ENCODE results near the gene ACTR5.

Gene ACTR5

GRCh38 chr20:38730167-38730988 is 17.9 kb upstream of the ACTR5 start:
- Histone ChIP-seq H3K4me1 (ENCODE audit: control insufficient read depth, low read depth, low read length) (peaks cover 25% of the 10 kb centered on the region), H3K27me3 (ENCODE audit: control insufficient read depth, insufficient read depth, low read length) (peaks cover 95% of the 10 kb centered on the region), H3K27ac (ENCODE audit: low read length) (no peak overlapping the region), H3K9me3 (ENCODE audit: control insufficient read depth, low read depth, low read length) (peaks cover 2% of the 10 kb centered on the region), H3K36me3 (ENCODE audit: control insufficient read depth, low read depth, low read length) (no peaks in the 10 kb centered on the region), H3K4me3 (ENCODE audit: low read length) (peak overlapping the region; percentile 51), H3K9ac (ENCODE audit: low read length) (no peak overlapping the region)

- Histone ChIP-seq H3K4me1 (ENCODE audit: control insufficient read depth, low read depth, low read length) (peaks cover 20% of the 10 kb centered on the region), H3K9ac (ENCODE audit: low read length) (no peak overlapping the region), H3K27ac (ENCODE audit: low read length) (no peak overlapping the region), H3K4me3 (ENCODE audit: low read length) (peak overlapping the region; percentile 51), H3K9me3 (ENCODE audit: control insufficient read depth, low read depth, low read length) (peaks cover 2% of the 10 kb centered on the region), H3K27me3 (ENCODE audit: control insufficient read depth, insufficient read depth, low read length) (peaks cover 95% of the 10 kb centered on the region), H3K36me3 (ENCODE audit: control insufficient read depth, low read depth, low read length) (no peaks in the 10 kb centered on the region)
Measured at GRCh38 chr20:38730989-38731737, 17.1 kb upstream of the ACTR5 start.

DNA sequence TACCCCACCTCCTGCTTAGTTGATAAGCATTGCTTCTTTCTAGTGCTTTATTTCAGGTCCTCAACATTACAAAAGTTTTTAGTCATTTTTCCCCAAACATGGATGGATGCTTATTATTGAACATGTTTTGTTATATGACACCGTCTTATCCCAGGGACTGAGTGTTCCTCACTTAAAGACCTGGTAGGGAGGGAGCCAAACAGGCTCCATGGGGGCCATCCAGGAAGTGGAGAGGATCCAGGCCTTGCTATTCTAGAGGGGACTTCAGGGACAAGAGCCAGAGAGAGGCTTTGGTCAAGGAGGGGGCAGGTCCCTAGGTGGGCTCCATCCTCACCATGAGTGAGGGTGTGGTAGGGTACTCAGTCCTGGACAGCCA is 16.5 kb upstream of the ACTR5 start:
- no peak overlapping the region for H3K27ac ChIP-seq (ENCODE audit: low read length)
- no peak overlapping the region for H3K9ac ChIP-seq (ENCODE audit: low read length)
- peaks cover 18% of the 10 kb centered on the region for H3K4me1 ChIP-seq (ENCODE audit: control insufficient read depth, low read depth, low read length)
- peaks cover 2% of the 10 kb centered on the region for H3K9me3 ChIP-seq (ENCODE audit: control insufficient read depth, low read depth, low read length)
- no peak overlapping the region for H3K4me3 ChIP-seq (ENCODE audit: low read length)
- H3K36me3 ChIP-seq (ENCODE audit: control insufficient read depth, low read depth, low read length): no peaks in the 10 kb centered on the region
- peaks cover 89% of the 10 kb centered on the region for H3K27me3 ChIP-seq (ENCODE audit: control insufficient read depth, insufficient read depth, low read length)

- Histone ChIP-seq H3K9ac (ENCODE audit: low read length) (no peak overlapping the region), H3K36me3 (ENCODE audit: control insufficient read depth, low read depth, low read length) (no peaks in the 10 kb centered on the region), H3K4me3 (ENCODE audit: low read length) (no peak overlapping the region), H3K27me3 (ENCODE audit: control insufficient read depth, insufficient read depth, low read length) (peaks cover 76% of the 10 kb centered on the region), H3K9me3 (ENCODE audit: control insufficient read depth, low read depth, low read length) (no peaks in the 10 kb centered on the region), H3K4me1 (ENCODE audit: control insufficient read depth, low read depth, low read length) (peaks cover 9% of the 10 kb centered on the region), H3K27ac (ENCODE audit: low read length) (no peak overlapping the region)
Measured at GRCh38 chr20:38732981-38733380, 15.3 kb upstream of the ACTR5 start.

- Histone ChIP-seq H3K27ac (ENCODE audit: low read length) (no peak overlapping the region), H3K4me1 (ENCODE audit: control insufficient read depth, low read depth, low read length) (peaks cover 6% of the 10 kb centered on the region), H3K9me3 (ENCODE audit: control insufficient read depth, low read depth, low read length) (no peaks in the 10 kb centered on the region), H3K9ac (ENCODE audit: low read length) (no peak overlapping the region), H3K4me3 (ENCODE audit: low read length) (no peak overlapping the region), H3K36me3 (ENCODE audit: control insufficient read depth, low read depth, low read length) (no peaks in the 10 kb centered on the region), H3K27me3 (ENCODE audit: control insufficient read depth, insufficient read depth, low read length) (peaks cover 58% of the 10 kb centered on the region)
Measured at GRCh38 chr20:38735172-38735571, 13.1 kb upstream of the ACTR5 start.

DNA sequence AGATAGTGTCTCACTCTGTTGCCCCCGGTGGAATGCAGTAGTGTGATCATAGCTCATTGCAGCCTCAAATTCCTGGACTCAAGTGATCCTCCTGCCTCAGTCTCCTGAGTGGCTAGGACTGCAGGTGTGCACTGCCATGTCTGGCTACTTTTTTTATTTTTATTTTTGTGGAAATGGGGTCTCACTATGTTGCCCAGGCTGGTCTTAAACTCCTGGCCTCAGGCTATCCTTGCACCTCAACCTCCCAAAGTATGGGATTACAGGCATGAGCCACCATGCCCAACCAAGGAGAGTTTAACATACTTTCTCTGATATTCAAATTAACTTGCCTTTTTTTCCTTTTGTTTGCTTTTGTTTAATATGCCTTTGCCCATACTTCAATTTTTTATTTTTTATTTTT is 10.4 kb upstream of the ACTR5 start:
- Histone ChIP-seq H3K4me3 (ENCODE audit: low read length) (no peak overlapping the region), H3K4me1 (ENCODE audit: control insufficient read depth, low read depth, low read length) (no peaks in the 10 kb centered on the region), H3K9me3 (ENCODE audit: control insufficient read depth, low read depth, low read length) (no peaks in the 10 kb centered on the region), H3K27me3 (ENCODE audit: control insufficient read depth, insufficient read depth, low read length) (peaks cover 49% of the 10 kb centered on the region), H3K9ac (ENCODE audit: low read length) (no peak overlapping the region), H3K27ac (ENCODE audit: low read length) (no peak overlapping the region), H3K36me3 (ENCODE audit: control insufficient read depth, low read depth, low read length) (no peaks in the 10 kb centered on the region)

- Histone ChIP-seq H3K36me3 (ENCODE audit: control insufficient read depth, low read depth, low read length) (no peaks in the 10 kb centered on the region), H3K4me1 (ENCODE audit: control insufficient read depth, low read depth, low read length) (peaks cover 4% of the 10 kb centered on the region), H3K27me3 (ENCODE audit: control insufficient read depth, insufficient read depth, low read length) (peaks cover 35% of the 10 kb centered on the region), H3K4me3 (ENCODE audit: low read length) (no peak overlapping the region), H3K9ac (ENCODE audit: low read length) (no peak overlapping the region), H3K9me3 (ENCODE audit: control insufficient read depth, low read depth, low read length) (no peaks in the 10 kb centered on the region), H3K27ac (ENCODE audit: low read length) (no peak overlapping the region)
Measured at GRCh38 chr20:38745757-38746156, 2.5 kb upstream of the ACTR5 start.

DNA sequence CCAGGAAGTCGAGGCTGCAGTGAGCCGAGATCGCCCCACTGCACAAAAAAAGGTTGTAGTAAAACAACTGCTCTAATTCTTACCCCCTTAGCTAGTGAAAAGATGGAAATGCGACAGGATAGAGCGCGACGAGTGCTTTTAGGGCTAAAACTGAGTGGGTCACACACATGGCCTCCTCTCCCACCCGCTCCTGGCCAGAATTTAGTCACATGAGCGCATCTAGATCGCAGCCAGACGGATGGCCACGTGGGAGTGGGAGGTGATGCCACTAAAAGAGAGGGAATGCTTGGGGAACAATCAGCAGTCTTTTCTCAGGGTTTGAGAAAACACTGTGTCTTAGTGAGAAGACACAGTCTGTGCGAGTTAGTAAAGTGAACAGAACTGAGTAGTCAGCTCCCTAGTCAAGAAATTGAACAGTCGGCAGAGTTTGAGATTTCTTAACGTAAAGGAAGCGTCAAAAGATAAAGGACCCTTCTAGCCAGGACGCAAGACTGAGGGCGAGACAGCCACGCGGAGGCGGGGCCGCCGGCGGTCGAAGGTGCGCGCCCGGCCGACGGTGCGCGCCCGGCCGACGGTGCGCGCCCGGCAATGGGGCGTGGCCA is 664 bp upstream of the ACTR5 start:
- Histone ChIP-seq H3K4me1 (ENCODE audit: control insufficient read depth, low read depth, low read length) (peaks cover 4% of the 10 kb centered on the region), H3K9me3 (ENCODE audit: control insufficient read depth, low read depth, low read length) (no peaks in the 10 kb centered on the region), H3K27ac (ENCODE audit: low read length) (no peak overlapping the region), H3K36me3 (ENCODE audit: control insufficient read depth, low read depth, low read length) (peaks cover 5% of the 10 kb centered on the region), H3K9ac (ENCODE audit: low read length) (no peak overlapping the region), H3K27me3 (ENCODE audit: control insufficient read depth, insufficient read depth, low read length) (peaks cover 22% of the 10 kb centered on the region), H3K4me3 (ENCODE audit: low read length) (peak overlapping the region; percentile 65)

DNA sequence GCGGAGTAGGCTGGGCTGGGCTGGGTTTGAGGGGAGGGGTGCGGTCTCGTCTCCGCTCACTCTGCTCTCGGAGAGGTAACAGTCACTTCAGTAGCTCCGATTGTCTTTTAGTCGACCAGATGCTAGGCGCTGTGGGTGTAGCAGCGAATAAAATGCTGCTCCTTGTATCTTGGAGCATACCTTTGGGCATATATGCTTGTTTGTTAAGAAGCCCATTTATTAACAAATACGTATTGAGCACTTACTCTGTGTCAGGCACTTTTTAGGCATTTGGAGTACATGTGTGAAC is 545 bp downstream of the ACTR5 start:
- Histone ChIP-seq H3K36me3 (ENCODE audit: control insufficient read depth, low read depth, low read length) (peaks cover 12% of the 10 kb centered on the region), H3K27me3 (ENCODE audit: control insufficient read depth, insufficient read depth, low read length) (peaks cover 22% of the 10 kb centered on the region), H3K27ac (ENCODE audit: low read length) (no peak overlapping the region), H3K4me3 (ENCODE audit: low read length) (peak overlapping the region; percentile 65), H3K9ac (ENCODE audit: low read length) (peak overlapping the region; percentile 57), H3K9me3 (ENCODE audit: control insufficient read depth, low read depth, low read length) (no peaks in the 10 kb centered on the region), H3K4me1 (ENCODE audit: control insufficient read depth, low read depth, low read length) (peaks cover 4% of the 10 kb centered on the region)

DNA sequence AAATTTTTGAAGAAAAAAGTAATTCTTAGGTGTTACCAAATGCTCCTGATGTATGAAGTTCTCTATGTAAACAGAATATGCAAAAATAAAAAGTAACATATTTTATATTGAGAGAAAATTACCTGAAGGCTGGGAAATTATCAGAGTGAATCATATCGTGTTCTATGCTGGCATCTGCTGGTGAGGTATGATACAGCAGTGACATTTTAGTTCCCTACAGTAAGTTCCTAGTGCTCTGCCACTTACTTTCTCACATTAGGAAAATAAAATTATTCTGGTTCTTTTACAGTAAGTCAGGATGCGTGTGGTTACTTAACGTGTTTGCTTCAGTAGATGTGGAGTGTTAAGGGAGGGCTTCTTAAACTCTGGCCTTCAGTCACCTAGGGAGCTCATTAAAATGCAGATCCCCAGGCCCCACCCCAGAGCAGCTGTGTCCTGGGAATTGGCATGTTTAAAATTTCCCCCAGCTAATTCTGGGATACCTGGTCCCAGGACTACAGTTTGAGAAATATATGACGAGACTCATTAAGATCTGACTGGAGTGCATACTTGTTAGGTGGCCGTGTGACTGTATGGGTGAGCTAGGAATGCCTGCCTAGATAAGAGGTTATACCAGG is 3.2 kb downstream of the ACTR5 start:
- no peak overlapping the region for H3K9ac ChIP-seq (ENCODE audit: low read length)
- H3K27ac ChIP-seq (ENCODE audit: low read length): no peak overlapping the region
- no peak overlapping the region for H3K4me3 ChIP-seq (ENCODE audit: low read length)
- H3K4me1 ChIP-seq (ENCODE audit: control insufficient read depth, low read depth, low read length): peaks cover 4% of the 10 kb centered on the region
- no peaks in the 10 kb centered on the region for H3K9me3 ChIP-seq (ENCODE audit: control insufficient read depth, low read depth, low read length)
- H3K36me3 ChIP-seq (ENCODE audit: control insufficient read depth, low read depth, low read length): peaks cover 28% of the 10 kb centered on the region
- H3K27me3 ChIP-seq (ENCODE audit: control insufficient read depth, insufficient read depth, low read length): peaks cover 22% of the 10 kb centered on the region

DNA sequence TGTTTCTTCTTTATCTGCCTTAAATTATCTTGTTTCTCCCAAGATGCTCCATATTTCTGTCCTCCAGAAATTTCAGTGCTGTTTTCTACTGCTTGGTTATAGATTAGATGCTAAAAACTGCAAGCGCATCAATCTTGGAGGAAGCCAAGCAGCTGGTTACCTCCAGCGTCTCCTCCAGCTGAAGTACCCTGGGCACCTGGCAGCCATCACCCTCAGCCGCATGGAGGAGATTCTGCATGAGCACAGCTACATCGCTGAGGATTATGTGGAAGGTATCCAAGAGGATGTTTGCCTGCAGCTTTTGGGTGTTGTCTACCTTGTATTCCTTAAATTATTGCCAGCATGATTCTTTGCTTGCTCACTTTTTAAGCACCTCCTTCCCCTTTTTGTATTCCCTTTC is 3.8 kb downstream of the ACTR5 start:
- H3K27ac ChIP-seq (ENCODE audit: low read length): no peak overlapping the region
- peaks cover 30% of the 10 kb centered on the region for H3K36me3 ChIP-seq (ENCODE audit: control insufficient read depth, low read depth, low read length)
- peaks cover 4% of the 10 kb centered on the region for H3K4me1 ChIP-seq (ENCODE audit: control insufficient read depth, low read depth, low read length)
- peaks cover 16% of the 10 kb centered on the region for H3K27me3 ChIP-seq (ENCODE audit: control insufficient read depth, insufficient read depth, low read length)
- no peak overlapping the region for H3K4me3 ChIP-seq (ENCODE audit: low read length)
- H3K9ac ChIP-seq (ENCODE audit: low read length): no peak overlapping the region
- no peaks in the 10 kb centered on the region for H3K9me3 ChIP-seq (ENCODE audit: control insufficient read depth, low read depth, low read length)
